Spinal cord (tissue), 10 donors: ENCODE measurements around the gene ARL5A. TPM values are rescaled to one million over a fixed set of nuclear protein-coding genes. Genes with fewer than 3 reads are reported as not detected.
A peak's percentile ranks its signal among the peaks of the same experiment; 100 is the strongest.
"Not testable (repeated sequence)": the region's sequence is repeated elsewhere in the genome, so short reads cannot be mapped to it uniquely, and the experiment has no call there.

Experiments used
- DNase-seq, 6 donors: peaks; one replicate each; pipeline versions ENCODE4 v3.0.0 to v3.0.0-alpha.2; 2013 to 2015; ENCODE audit warnings: low spot score in 6 of 6, low read depth in 4 of 6
- H3K27ac ChIP-seq: one replicate; pipeline ENCODE4 v1.5.1; 2013; ENCODE audit warnings: low read depth, low read length, control low read depth
- H3K27me3 ChIP-seq: one replicate; pipeline ENCODE4 v1.6.1; 2013; ENCODE audit warnings: low read length; ENCODE audit not compliant: control insufficient read depth, insufficient read depth
- H3K36me3 ChIP-seq: one replicate; pipeline ENCODE4 v1.6.1; 2013; ENCODE audit warnings: low read length; ENCODE audit not compliant: control insufficient read depth, insufficient read depth
- H3K4me1 ChIP-seq: one replicate; pipeline ENCODE4 v1.6.1; 2013; ENCODE audit warnings: low read length; ENCODE audit not compliant: control insufficient read depth, insufficient read depth
- H3K4me3 ChIP-seq: one replicate; pipeline ENCODE4 v1.5.1; 2013; ENCODE audit warnings: low read depth, low read length, control low read depth
- H3K9me3 ChIP-seq: one replicate; pipeline ENCODE4 v1.6.1; 2013; ENCODE audit warnings: low read length; ENCODE audit not compliant: control insufficient read depth, insufficient read depth
- WGBS: methylation state at CpG from one replicate; pipeline ENCODE4 v1.1.5; 2013; ENCODE audit warnings: missing lambda C conversion rate; ENCODE audit not compliant: insufficient coverage; 5-methylcytosine and 5-hydroxymethylcytosine counted together
- long read RNA-seq, 4 donors: transcript quantifications; one replicate each; lab custom pipeline, GENCODE V29; 2026
- polyA plus RNA-seq, 2 donors: library from polyadenylated mRNA; unstranded; fragments of 120-200 nt; gene quantifications; one replicate each; pipeline ENCODE4 v1.2.1, GENCODE V29; 2013; ENCODE audit not compliant: insufficient read length in 2 of 2
- total RNA-seq, 2 donors: library from RNA; depleted of rRNA in 1 of 2; stranded (reverse); fragments of 120-200 nt in 1 of 2; fragments of >200 nt in 1 of 2; gene quantifications; one replicate each; pipeline versions ENCODE4 v1.2.3 to v1.2.4, GENCODE V29; 2013 to 2014
- donor health status: healthy.

ARL5A gene, protein sequence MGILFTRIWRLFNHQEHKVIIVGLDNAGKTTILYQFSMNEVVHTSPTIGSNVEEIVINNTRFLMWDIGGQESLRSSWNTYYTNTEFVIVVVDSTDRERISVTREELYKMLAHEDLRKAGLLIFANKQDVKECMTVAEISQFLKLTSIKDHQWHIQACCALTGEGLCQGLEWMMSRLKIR
- total RNA-seq (100 to 1,000 TPM in 1 of 2 donors, 10 to 100 TPM in 1; 76.6 to 107 TPM), polyA plus RNA-seq (10 to 100 TPM; 28.6 to 40.7 TPM)
- long read RNA-seq, donor 1, full-length matches to known transcripts, result 32 of 32 reads
- long read RNA-seq, donor 1, partial matches to known transcripts, result 0 of 32 reads
- long read RNA-seq, donor 1, other reads (novel, unspliced or antisense), result 0 of 32 reads
- long read RNA-seq, donor 2, full-length matches to known transcripts, result 15 of 15 reads
- long read RNA-seq, donor 2, partial matches to known transcripts, result 0 of 15 reads
- long read RNA-seq, donor 2, other reads (novel, unspliced or antisense), result 0 of 15 reads
- long read RNA-seq, donor 3, full-length matches to known transcripts, result 13 of 13 reads
- long read RNA-seq, donor 3, partial matches to known transcripts, result 0 of 13 reads
- long read RNA-seq, donor 3, other reads (novel, unspliced or antisense), result 0 of 13 reads
- long read RNA-seq, donor 4, full-length matches to known transcripts, result 32 of 32 reads
- long read RNA-seq, donor 4, partial matches to known transcripts, result 0 of 32 reads
- long read RNA-seq, donor 4, other reads (novel, unspliced or antisense), result 0 of 32 reads

DNA sequence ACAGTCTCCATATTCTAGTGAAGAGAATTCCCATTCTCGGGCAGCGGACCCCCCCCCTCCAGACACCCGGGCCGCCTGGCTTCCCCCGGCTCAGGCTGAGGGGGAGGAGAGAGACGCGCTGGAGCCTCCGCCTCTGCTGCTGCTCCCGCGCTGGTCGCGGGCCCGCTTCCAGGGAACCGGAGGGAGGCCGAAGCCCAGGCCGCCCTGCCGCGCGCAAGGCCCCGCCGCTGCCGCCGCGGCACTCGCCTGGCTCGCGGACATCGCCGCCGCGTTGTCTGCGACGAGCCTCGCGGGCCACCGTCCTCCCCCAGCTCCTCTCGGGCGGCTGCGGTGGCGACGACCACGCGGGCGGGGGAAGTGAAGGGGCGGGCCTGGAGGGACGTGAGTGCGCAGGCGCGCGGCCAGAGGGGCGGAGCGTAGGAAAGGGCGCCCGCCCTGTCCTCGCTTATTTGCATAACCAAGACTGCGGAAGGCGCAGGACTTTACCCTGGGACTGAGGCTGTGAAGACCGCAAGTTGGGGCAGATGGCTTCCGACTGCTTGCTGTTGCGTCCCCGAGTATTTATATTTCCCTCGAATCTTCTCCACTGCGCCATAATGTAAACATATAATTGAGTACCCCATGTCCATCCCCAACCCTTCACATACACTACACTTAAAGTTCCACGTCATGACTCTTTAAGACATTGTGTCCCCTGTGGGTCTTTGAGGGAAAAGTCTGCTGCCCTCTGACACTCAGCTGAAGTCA, at the start of gene ARL5A:
Gene ARL5A (minus strand): TSS at position 279 of the 747 bp plus-strand sequence. CDS start 245 bp downstream, at position 34.
- H3K27me3 ChIP-seq, result no peaks in the 10 kb centered on the region
- H3K9me3 ChIP-seq, result no peaks in the 10 kb centered on the region
- under 1% methylated on average over 57 of the region's 64 CpGs for WGBS
- DNase-seq, result peak; percentile 89 to 98 (median 92)
- H3K36me3 ChIP-seq, result no peaks in the 10 kb centered on the region
- peaks cover 3% of the 10 kb centered on the region for H3K4me1 ChIP-seq
- H3K27ac ChIP-seq, result peak within 1 kb of the TSS; percentile 81
- peak within 1 kb of the TSS; percentile 88 for H3K4me3 ChIP-seq

DNA sequence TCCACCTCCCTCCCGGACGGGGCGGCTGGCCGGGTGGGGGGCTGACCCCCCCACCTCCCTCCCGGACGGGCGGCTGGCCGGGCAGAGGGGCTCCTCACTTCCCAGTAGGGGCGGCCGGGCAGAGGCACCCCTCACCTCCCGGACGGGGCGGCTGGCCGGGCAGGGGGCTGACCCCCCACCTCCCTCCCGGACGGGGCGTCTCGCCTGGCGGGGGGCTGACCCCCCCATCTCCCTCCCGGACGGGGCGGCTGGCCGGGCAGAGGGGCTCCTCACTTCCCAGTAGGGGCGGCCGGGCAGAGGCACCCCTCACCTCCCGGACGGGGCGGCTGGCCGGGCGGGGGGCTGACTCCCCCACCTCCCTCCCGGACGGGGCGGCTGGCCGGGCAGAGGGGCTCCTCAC, 47.4 kb upstream of the ARL5A start:
- not testable (repeated sequence) for H3K4me1 ChIP-seq, H3K27me3 ChIP-seq, H3K4me3 ChIP-seq, DNase-seq, H3K9me3 ChIP-seq, H3K36me3 ChIP-seq, H3K27ac ChIP-seq
- WGBS, result no CpG with 5 or more reads among the region's 34 CpGs

DNA sequence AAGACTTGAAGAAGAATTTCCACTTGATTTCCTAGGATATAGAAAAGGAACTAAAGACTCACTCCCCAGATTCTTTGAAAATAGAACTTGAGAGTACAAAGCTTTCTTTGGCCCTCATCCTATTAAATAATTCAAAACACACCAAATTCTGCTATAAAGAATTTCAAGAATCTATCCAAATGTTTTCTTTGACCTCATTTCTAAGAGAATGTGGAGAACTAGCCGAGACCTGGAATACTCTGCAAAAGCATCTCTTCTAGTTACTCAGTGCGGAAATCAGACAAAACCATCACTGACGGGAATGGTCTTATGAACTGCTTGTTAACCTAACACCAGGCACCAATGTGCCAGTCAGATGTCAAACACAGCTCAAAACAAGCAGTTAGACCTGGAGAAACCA, 44.2 kb upstream of the ARL5A start:
- no peaks in the 10 kb centered on the region for H3K9me3 ChIP-seq
- peak in 1 of 6 donors; percentile 63 for DNase-seq
- 80% methylated on average over 1 of the region's 3 CpGs for WGBS
- no peaks in the 10 kb centered on the region for H3K4me1 ChIP-seq
- H3K27ac ChIP-seq, result peak overlapping the region; percentile 53
- H3K36me3 ChIP-seq, result peaks cover 3% of the 10 kb centered on the region
- H3K4me3 ChIP-seq, result no peak overlapping the region
- H3K27me3 ChIP-seq, result no peaks in the 10 kb centered on the region

DNA sequence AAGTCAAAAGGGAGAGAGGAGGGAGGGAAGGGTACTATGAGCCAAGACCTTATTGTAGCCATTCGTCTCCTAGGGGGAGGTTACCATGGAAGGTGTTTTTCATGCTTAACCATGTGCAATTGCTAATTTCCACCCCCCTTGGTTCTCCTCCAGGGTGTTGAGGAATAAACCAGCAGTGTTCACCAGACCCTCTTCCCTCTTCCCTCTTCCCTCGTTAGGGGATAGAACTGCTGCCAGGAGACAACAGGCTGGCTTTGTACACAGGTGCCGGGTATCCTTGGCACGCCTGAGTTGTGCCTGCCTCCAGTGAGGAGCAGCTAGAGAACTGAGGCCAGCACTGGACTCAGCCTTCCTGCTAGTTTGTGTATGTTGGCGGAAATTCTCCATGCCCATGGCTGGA, 41.1 kb upstream of the ARL5A start:
- H3K36me3 ChIP-seq, result no peaks in the 10 kb centered on the region
- H3K27me3 ChIP-seq, result no peaks in the 10 kb centered on the region
- no peaks in the 10 kb centered on the region for H3K4me1 ChIP-seq
- peak; percentile 38 to 90 (median 72) for DNase-seq
- no peak overlapping the region for H3K4me3 ChIP-seq
- H3K9me3 ChIP-seq, result no peaks in the 10 kb centered on the region
- WGBS, result 19% methylated on average over 3 of the region's 5 CpGs
- H3K27ac ChIP-seq, result peak overlapping the region; percentile 50

DNA sequence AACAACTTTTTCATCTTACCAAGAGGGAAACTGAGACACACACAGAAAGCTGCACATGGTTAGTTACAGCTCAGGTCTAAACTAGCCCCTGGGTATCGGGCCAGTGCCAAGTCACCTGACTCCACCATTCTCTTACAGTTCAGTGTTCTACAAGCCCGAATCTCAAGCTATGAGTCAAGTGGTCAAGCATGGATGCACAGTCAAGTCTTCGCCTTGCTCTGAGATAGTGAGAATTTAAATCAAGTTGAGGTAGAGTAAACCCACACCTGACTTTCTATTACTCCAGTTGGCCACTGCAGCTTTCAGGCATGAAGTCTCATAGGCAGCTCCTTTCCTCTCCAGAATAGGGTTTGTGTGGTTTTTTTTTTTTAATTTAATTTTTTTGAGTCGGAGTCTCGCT, 34.5 kb upstream of the ARL5A start:
- Histone ChIP-seq H3K4me3 (no peak overlapping the region), H3K27ac (no peak overlapping the region), H3K27me3 (no peaks in the 10 kb centered on the region), H3K36me3 (no peaks in the 10 kb centered on the region), H3K4me1 (peaks cover 5% of the 10 kb centered on the region), H3K9me3 (no peaks in the 10 kb centered on the region)
- DNase-seq, result no peak
- 100% methylated on average over 2 of the region's 5 CpGs for WGBS

DNA sequence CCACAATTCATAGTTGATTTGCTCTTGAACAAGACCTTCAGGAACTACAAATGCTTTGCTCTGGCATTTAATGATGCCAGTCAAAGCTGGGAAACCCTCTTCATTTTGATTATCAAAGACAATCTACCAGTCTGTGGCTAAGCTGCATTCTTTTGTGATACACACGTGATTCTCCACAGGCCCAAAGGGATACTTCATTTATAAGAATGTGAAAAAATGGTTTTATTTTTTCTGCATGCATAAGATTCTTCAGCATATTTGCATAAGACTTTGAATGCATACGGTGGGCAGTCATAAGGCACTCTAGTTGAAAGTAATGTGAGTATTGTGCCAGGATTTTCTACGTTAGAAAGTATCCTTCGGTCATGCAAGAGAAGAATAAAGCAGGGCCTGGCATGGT, 33.0 kb upstream of the ARL5A start:
- 76% methylated on average over 3 of the region's 4 CpGs for WGBS
- DNase-seq, result no peak
- H3K27me3 ChIP-seq, result no peaks in the 10 kb centered on the region
- H3K9me3 ChIP-seq, result no peaks in the 10 kb centered on the region
- peaks cover 5% of the 10 kb centered on the region for H3K4me1 ChIP-seq
- no peak overlapping the region for H3K4me3 ChIP-seq
- no peaks in the 10 kb centered on the region for H3K36me3 ChIP-seq
- peak overlapping the region; percentile 27 for H3K27ac ChIP-seq

DNA sequence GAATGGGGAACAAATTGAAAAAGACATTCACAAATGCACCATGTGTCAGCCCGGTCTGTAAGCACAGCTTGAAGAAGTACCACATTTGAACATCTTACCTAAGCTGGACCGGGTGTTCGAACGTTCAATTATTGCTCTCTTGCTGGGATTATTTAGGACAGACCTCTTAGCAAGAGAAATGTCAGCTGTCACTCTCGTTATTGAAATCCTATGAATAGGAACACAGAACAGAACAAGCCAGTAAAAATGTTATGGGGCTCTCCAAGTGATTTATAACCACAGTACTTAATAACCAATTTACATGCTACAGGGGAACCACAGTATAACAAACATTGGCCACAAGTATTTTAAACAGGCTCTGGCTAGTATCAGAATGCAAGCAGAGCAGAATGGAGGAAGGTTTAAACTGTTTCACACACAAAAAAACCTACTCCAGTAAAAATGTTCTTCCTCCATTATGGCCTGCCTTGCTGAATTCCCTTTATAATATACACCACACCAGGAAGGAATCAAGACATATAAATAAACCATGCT, 32.5 kb upstream of the ARL5A start:
- Histone ChIP-seq H3K9me3 (no peaks in the 10 kb centered on the region), H3K27me3 (no peaks in the 10 kb centered on the region), H3K36me3 (no peaks in the 10 kb centered on the region), H3K4me1 (peaks cover 5% of the 10 kb centered on the region), H3K27ac (peak overlapping the region; percentile 27), H3K4me3 (no peak overlapping the region)
- WGBS, result 60% methylated on average over 1 of the region's 5 CpGs
- peak in 1 of 6 donors; percentile 46 for DNase-seq

DNA sequence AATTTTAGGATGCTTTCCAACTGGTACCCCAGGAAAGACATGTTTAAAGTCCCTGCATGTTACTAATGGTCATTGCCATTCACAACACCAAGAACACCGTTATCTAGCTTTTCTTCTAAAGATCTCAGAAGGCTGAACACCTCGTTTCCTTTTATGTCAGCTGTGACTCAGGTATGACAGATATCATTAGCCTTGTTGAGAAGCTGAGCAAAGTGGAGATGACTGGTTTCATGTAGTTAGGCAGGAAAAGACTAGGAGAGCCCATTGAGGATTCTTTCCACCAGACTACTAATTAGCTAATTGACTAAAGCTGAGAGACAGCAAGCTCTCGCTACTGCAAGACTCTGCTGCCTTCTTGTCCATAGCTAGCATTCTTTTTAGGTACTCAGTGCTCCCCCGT, 32.0 kb upstream of the ARL5A start:
- Histone ChIP-seq H3K27me3 (no peaks in the 10 kb centered on the region), H3K4me1 (peaks cover 5% of the 10 kb centered on the region), H3K27ac (peak overlapping the region; percentile 1), H3K4me3 (no peak overlapping the region), H3K9me3 (no peaks in the 10 kb centered on the region), H3K36me3 (no peaks in the 10 kb centered on the region)
- DNase-seq, result no peak
- 61% methylated on average over 3 of the region's 4 CpGs for WGBS

DNA sequence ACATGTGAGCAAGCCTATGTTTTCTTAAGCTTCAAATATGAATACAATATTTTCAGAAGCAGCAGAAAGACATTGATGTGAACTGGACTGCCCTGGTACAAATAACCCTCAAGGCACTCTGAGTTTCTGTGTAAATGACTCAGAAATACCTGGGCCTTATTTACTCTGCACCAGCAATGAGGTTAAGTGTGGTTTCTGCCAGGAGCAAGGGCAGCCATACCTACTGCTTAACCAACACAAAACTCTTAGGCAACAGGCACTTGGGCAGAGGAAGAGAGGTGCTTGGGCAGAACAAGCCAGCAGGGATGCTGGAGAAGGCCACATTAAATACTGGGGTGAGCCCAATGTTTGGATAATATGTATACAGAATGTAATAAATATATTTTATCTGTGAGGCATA, 29.4 kb upstream of the ARL5A start:
- no peaks in the 10 kb centered on the region for H3K9me3 ChIP-seq
- no peak overlapping the region for H3K4me3 ChIP-seq
- DNase-seq, result no peak
- no peaks in the 10 kb centered on the region for H3K27me3 ChIP-seq
- no peak overlapping the region for H3K27ac ChIP-seq
- no peaks in the 10 kb centered on the region for H3K36me3 ChIP-seq
- peaks cover 5% of the 10 kb centered on the region for H3K4me1 ChIP-seq
